Astrocyte (in vitro differentiated cells and primary cell): ENCODE results near the gene STIM1. TPM values are rescaled to one million over a fixed set of nuclear protein-coding genes. Genes with fewer than 3 reads are reported as not detected.

Source experiments
- DNase-seq: peaks from one replicate; pipeline ENCODE4 v3.0.0-alpha.2; 2010; ENCODE audit warnings: low read depth
- FAIRE-seq: peaks from 2 replicates; lab custom pipeline; 2011; peaks lifted over from hg19 to GRCh38; lab: Jason Lieb, UNC
- H2AFZ ChIP-seq: 2 replicates; pipeline ENCODE4 v1.6.0; 2012; ENCODE audit warnings: low read depth, low read length, inconsistent platforms
- H3K27ac ChIP-seq: 2 replicates; pipeline ENCODE4 v1.5.1; 2011; ENCODE audit warnings: low read depth, low read length, inconsistent platforms
- H3K27me3 ChIP-seq: 2 replicates; pipeline ENCODE4 v1.6.0; 2011; ENCODE audit warnings: low read length, inconsistent platforms; ENCODE audit not compliant: insufficient read depth
- H3K36me3 ChIP-seq: 2 replicates; pipeline ENCODE4 v1.5.1; 2011; ENCODE audit warnings: low read length, inconsistent platforms; ENCODE audit not compliant: insufficient read depth
- H3K4me1 ChIP-seq: 2 replicates; pipeline ENCODE4 v1.5.1; 2011; ENCODE audit warnings: low read length, inconsistent platforms; ENCODE audit not compliant: insufficient read depth
- H3K4me2 ChIP-seq: 2 replicates; pipeline ENCODE4 v1.6.0; 2012; ENCODE audit warnings: low read length, inconsistent platforms
- H3K4me3 ChIP-seq: 2 replicates; pipeline ENCODE4 v1.5.1; 2011; ENCODE audit warnings: low read depth, mild to moderate bottlenecking, low read length, inconsistent platforms; ENCODE audit not compliant: insufficient read depth
- H3K79me2 ChIP-seq: 2 replicates; pipeline ENCODE4 v1.6.0; 2012; ENCODE audit warnings: mild to moderate bottlenecking, low read length, inconsistent platforms; ENCODE audit not compliant: insufficient read depth
- H3K9ac ChIP-seq: 2 replicates; pipeline ENCODE4 v1.6.0; 2012; ENCODE audit warnings: mild to moderate bottlenecking, low read length, inconsistent platforms
- H3K9me3 ChIP-seq: 2 replicates; pipeline ENCODE4 v1.5.1; 2012; ENCODE audit warnings: low read depth, mild to moderate bottlenecking, low read length, inconsistent platforms; ENCODE audit not compliant: insufficient read depth
- H4K20me1 ChIP-seq: 2 replicates; pipeline ENCODE4 v1.6.0; 2012; ENCODE audit warnings: low read length, inconsistent platforms; ENCODE audit not compliant: insufficient read depth
- H3K27ac Mint-ChIP-seq: one replicate; pipeline ENCODE4 v1.8.0; 2021; ENCODE audit warnings: mild to moderate bottlenecking, mixed read lengths; ENCODE audit not compliant: unreplicated experiment
- H3K27me3 Mint-ChIP-seq: one replicate; pipeline ENCODE4 v1.8.0; 2021; ENCODE audit warnings: low read depth, mixed read lengths; ENCODE audit not compliant: unreplicated experiment
- H3K36me3 Mint-ChIP-seq: one replicate; pipeline ENCODE4 v1.8.0; 2021; ENCODE audit warnings: low read depth, mixed read lengths; ENCODE audit not compliant: unreplicated experiment
- H3K4me1 Mint-ChIP-seq: one replicate; pipeline ENCODE4 v1.8.0; 2021; ENCODE audit warnings: low read depth, mixed read lengths; ENCODE audit not compliant: unreplicated experiment
- H3K4me3 Mint-ChIP-seq: one replicate; pipeline ENCODE4 v1.8.0; 2021; ENCODE audit warnings: mild to moderate bottlenecking, moderate library complexity, mixed read lengths; ENCODE audit not compliant: unreplicated experiment
- H3K9me3 Mint-ChIP-seq: one replicate; pipeline ENCODE4 v1.8.0; 2021; ENCODE audit warnings: mild to moderate bottlenecking, mixed read lengths; ENCODE audit not compliant: unreplicated experiment
- CTCF ChIP-seq: IDR thresholded peaks from 2 replicates; pipeline ENCODE4 v1.5.1; 2011; ENCODE audit warnings: low read depth, mild to moderate bottlenecking, inconsistent platforms, low read length, moderate library complexity; ENCODE audit not compliant: insufficient read depth
- EZH2 ChIP-seq: IDR thresholded peaks from 2 replicates; pipeline ENCODE4 v1.6.1; 2012; ENCODE audit warnings: mild to moderate bottlenecking, low read length, inconsistent platforms; ENCODE audit not compliant: insufficient read depth
- total RNA-seq: library from RNA; stranded (reverse); gene quantifications from 2 replicates; pipeline ENCODE4 v1.2.1, GENCODE V29; 2021

The STIM1 gene
- total RNA-seq, 1 donor from 2014 or later = 42.9 TPM

- H3K9me3 ChIP-seq = no peaks in the 10 kb centered on the region
- no peaks in the 10 kb centered on the region for H3K36me3 ChIP-seq
- DNase-seq (no peak), FAIRE-seq (no peak)
- H3K79me2 ChIP-seq = no peaks in the 10 kb centered on the region
- H3K4me2 ChIP-seq = no peak overlapping the region
- H2AFZ ChIP-seq = no peak overlapping the region
- Mint-ChIP-seq H3K36me3 (peaks cover 9% of the 10 kb centered on the region), H3K27me3 (no peaks in the 10 kb centered on the region), H3K4me1 (peaks cover 3% of the 10 kb centered on the region), H3K27ac (no peak overlapping the region), H3K9me3 (peaks cover 4% of the 10 kb centered on the region), H3K4me3 (no peak overlapping the region)
- no peaks in the 10 kb centered on the region for H4K20me1 ChIP-seq
- H3K27me3 ChIP-seq = no peaks in the 10 kb centered on the region
- peaks cover 3% of the 10 kb centered on the region for H3K4me1 ChIP-seq
- H3K9ac ChIP-seq = no peak overlapping the region
- TF ChIP-seq EZH2 (no peak), CTCF (no peak)
- no peak overlapping the region for H3K27ac ChIP-seq
- H3K4me3 ChIP-seq = no peak overlapping the region
These were observed 174.7 kb downstream of the STIM1 start for GRCh38 chr11:4030197-4030596.

GRCh38 chr11:4032097-4032496 lies 176.6 kb downstream of the STIM1 start:
- no peak overlapping the region for H3K4me3 Mint-ChIP-seq
- no peak overlapping the region for H3K27ac ChIP-seq
- no peaks in the 10 kb centered on the region for H3K79me2 ChIP-seq
- H3K9me3 ChIP-seq = no peaks in the 10 kb centered on the region
- H3K4me1 ChIP-seq = no peaks in the 10 kb centered on the region
- H3K9ac ChIP-seq = no peak overlapping the region
- no peak for TF ChIP-seq CTCF
- no peak for TF ChIP-seq EZH2
- FAIRE-seq (no peak), DNase-seq (no peak)
- no peak overlapping the region for H3K4me3 ChIP-seq
- no peak overlapping the region for H3K27ac Mint-ChIP-seq
- H2AFZ ChIP-seq = no peak overlapping the region
- H3K9me3 Mint-ChIP-seq = peaks cover 6% of the 10 kb centered on the region
- H3K27me3 Mint-ChIP-seq = no peaks in the 10 kb centered on the region
- peaks cover 6% of the 10 kb centered on the region for H3K36me3 Mint-ChIP-seq
- no peak overlapping the region for H3K4me2 ChIP-seq
- H3K36me3 ChIP-seq = no peaks in the 10 kb centered on the region
- H3K4me1 Mint-ChIP-seq = no peaks in the 10 kb centered on the region
- no peaks in the 10 kb centered on the region for H4K20me1 ChIP-seq
- H3K27me3 ChIP-seq = no peaks in the 10 kb centered on the region

- TF ChIP-seq EZH2 (no peak), CTCF (no peak)
- no peak overlapping the region for H3K9ac ChIP-seq
- no peaks in the 10 kb centered on the region for H3K4me1 ChIP-seq
- DNase-seq = no peak
- no peaks in the 10 kb centered on the region for H4K20me1 ChIP-seq
- H3K4me3 Mint-ChIP-seq = no peak overlapping the region
- H3K27me3 ChIP-seq = no peaks in the 10 kb centered on the region
- H3K9me3 Mint-ChIP-seq = peaks cover 6% of the 10 kb centered on the region
- no peaks in the 10 kb centered on the region for H3K27me3 Mint-ChIP-seq
- H3K4me2 ChIP-seq = no peak overlapping the region
- H3K27ac Mint-ChIP-seq = no peak overlapping the region
- FAIRE-seq = no peak
- peaks cover 2% of the 10 kb centered on the region for H3K36me3 Mint-ChIP-seq
- no peaks in the 10 kb centered on the region for H3K79me2 ChIP-seq
- no peaks in the 10 kb centered on the region for H3K36me3 ChIP-seq
- no peak overlapping the region for H3K27ac ChIP-seq
- no peak overlapping the region for H3K4me3 ChIP-seq
- H3K9me3 ChIP-seq = no peaks in the 10 kb centered on the region
- no peak overlapping the region for H2AFZ ChIP-seq
- no peaks in the 10 kb centered on the region for H3K4me1 Mint-ChIP-seq
These were observed 180.5 kb downstream of the STIM1 start for GRCh38 chr11:4035985-4036384.
